HG02759 (cell line): ENCODE results near the gene PPP1R14B.
A peak's percentile ranks its signal among the peaks of the same experiment; 100 is the strongest.

ENCODE experiments used
- ATAC-seq: cut with Tn5 transposase; IDR thresholded peaks from one replicate; pipeline ENCODE4 v1.9.1; 2021; ENCODE audit warnings: mild to moderate bottlenecking, moderate library complexity; ENCODE audit not compliant: unreplicated experiment

Gene PPP1R14B

DNA sequence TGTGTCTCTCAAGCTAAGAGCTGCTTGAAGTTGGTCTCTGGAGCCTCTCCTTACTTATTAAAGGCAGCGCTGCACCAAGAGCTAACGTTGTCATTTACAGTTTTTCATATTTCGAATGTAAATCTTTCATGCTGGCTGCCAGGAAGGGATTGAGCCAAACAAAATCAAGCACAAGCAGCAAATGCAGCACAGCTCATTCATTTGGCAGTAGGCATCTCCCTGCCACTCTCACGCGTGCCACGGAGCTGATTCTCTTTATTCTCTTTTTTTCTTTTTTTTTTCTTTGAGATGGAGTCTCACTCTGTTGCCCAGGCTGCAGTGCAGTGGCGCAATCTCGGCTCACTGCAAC is 13.8 kb downstream of the PPP1R14B start:
- ATAC-seq = no peak

GRCh38 chr11:64232182-64232966 is 14.4 kb downstream of the PPP1R14B start:
- ATAC-seq = no peak

DNA sequence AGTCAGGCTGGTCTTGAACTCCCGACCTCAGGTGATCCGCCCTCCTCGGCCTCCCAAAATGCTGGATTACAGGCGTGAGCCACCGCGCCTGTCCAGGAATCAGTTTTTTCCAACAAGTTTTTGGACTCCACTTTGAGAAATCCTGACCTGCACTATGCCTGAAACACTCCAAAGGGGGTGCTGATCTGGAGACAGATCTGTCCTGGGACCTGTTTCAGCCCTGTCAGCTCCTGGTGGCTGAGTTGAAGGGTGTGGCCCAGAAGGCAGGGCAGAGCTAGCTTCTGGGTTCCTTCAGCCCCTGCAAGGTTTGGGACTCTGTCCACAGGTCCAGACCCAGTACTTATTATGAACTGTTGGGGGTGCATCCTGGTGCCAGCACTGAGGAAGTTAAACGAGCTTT is 15.2 kb downstream of the PPP1R14B start:
- ATAC-seq = no peak

- no peak for ATAC-seq
These were observed 15.8 kb downstream of the PPP1R14B start for GRCh38 chr11:64230985-64231365.

DNA sequence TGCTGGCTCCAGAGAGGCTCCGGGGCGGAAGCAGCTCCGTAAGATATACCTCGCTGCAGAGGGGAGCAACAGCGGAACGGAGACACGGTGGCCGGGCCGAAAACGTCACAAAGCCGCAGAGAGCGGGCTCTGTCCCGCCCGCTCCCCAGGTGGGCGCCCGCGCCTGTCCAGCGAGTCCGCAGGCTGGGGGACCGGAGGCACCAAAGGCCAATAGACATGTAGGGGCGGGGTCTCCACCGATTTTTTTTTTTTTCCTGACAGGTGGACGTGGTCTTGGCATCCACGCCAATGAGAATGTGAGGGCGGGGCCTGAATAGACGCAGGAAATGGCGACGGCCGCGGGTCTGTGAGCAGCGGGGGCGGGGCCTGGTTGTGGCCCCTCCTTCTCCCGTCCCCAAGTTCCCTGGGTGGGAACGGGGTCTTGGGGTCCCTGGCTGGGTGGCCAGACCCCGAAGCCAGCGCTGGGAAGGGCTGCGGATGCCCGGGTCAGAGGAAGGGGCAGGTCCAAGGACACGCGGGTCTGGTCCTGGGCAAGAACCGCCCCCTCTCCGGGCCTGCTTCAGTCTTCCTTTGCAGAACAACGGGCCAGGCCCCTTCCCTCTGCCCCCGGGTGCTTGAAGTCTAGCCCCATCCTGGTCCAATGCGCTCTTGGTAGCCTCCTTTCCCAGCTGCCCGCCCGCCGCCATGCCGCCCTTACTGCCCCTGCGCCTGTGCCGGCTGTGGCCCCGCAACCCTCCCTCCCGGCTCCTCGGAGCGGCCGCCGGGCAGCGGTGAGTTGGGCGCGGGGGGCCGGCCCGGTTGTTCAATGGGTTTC is 16.4 kb downstream of the PPP1R14B start, which contains the start of gene DNAJC4:
DNAJC4 (plus strand) TSS at position 378 of the 814 bp plus-strand sequence; CDS start at position 685, 307 bp downstream.
- ATAC-seq = peak; percentile 43

- no peak for ATAC-seq
These were observed 17.0 kb downstream of the PPP1R14B start for GRCh38 chr11:64229744-64230170.

GRCh38 chr11:64229090-64229743 is 17.5 kb downstream of the PPP1R14B start:
- ATAC-seq = no peak

DNA sequence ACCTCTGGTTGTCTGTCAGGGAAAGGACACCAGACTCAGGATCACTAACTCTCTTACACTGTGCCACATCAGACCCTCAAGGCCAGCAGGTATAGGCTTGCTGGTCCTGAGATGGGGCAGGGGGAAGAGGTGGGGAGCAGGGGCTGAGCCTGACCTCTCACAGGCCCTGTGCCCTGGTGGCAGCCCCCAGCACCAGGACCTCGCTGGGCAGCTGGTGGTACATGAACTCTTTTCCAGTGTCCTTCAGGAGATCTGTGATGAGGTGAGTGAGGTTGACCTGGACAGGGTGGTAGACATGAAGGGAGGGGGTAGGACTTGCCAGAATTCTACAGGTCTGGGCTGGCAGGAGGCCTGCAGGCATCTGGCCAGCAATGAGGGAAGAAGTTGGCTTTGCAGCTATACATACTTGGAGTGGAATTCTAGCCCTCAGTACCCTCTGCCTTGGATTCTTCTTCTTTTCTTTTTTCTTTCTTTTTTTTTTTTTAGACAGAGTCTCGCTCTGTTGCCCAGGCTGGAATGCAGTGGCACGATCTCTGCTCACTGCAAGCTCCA is 19.3 kb downstream of the PPP1R14B start:
- ATAC-seq = no peak

GRCh38 chr11:64226507-64227051 is 20.2 kb downstream of the PPP1R14B start:
- ATAC-seq = peak; percentile 32

- ATAC-seq = peak; percentile 46
These were observed 20.9 kb downstream of the PPP1R14B start, which contains the start of the genes NUDT22 and TRPT1 for GRCh38 chr11:64225608-64226506. Gene NUDT22, plus strand, starts transcription at chr11:64226274. Its CDS starts 379 bp downstream, at chr11:64226653. Gene TRPT1, minus strand, starts transcription at chr11:64226186. Its CDS starts 326 bp downstream, at chr11:64225860.

DNA sequence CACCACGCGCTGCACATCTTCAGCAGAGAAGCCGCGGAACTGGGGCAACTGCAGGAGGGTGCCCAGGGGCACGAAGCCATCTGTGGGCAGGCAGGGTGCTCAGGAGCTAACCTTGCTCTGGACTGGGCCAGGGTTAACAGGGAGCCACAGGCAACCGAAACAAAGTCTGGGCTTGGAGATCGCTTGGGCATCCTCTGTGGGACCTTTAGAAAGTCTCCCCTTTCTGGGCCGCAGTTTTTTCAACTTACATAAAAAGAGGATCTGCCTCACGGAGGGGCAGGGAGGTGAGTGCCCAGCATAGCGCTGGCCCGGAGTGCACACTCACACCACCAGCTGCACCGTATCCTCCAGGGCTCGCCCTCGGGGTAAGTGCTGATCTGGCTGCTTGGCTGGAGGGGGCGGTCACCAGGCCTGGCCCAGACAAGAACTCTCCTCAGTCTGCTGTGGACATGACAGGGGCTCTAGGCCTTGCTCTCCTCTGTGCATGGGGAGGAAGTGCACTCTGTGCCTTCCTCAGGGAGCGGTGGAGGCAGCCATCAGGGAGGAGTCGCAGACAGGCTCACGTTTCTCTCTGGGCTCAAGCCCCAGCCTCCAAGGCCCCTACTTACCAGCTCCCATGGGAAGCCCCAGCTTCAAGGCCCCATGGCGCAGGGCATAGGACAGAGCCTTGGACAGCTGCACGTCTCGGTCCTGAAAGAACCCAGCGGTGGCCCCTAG is 21.7 kb downstream of the PPP1R14B start:
- ATAC-seq = no peak

DNA sequence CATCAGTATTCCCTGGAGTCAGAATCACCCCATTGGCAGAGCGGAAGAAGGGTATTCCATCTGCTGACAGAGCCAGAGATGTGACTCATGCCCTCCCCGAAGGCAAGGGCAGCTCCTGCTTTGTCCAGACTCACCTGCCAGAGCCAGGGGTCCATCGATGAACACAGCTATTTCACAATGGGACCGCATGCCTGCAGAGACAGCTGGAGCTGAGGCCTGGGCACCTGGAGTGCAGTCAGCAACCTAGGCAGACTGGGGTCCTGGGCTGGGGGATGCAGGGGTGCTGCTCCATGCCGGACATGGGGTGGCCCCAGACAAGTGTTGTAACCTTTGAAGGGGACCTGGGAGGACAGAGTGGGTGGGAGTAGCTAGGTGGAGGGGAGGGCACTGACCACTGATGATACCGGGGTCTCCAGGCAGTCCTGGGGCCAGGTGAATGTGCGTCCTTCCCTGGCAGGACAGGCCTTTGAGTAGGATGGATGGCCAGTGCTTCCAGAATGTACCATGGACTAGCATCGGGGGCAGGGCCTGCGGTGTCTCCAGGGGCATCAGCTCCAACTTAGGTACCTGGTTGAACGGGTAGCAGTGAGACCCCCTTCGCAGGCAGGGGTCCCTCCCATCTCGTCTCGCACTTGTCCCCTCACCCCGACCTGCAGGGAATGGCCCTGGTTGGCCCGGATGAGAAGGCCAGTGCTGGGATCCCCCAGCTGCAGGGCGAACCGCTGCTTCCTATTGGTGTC is 22.4 kb downstream of the PPP1R14B start:
- ATAC-seq = no peak

DNA sequence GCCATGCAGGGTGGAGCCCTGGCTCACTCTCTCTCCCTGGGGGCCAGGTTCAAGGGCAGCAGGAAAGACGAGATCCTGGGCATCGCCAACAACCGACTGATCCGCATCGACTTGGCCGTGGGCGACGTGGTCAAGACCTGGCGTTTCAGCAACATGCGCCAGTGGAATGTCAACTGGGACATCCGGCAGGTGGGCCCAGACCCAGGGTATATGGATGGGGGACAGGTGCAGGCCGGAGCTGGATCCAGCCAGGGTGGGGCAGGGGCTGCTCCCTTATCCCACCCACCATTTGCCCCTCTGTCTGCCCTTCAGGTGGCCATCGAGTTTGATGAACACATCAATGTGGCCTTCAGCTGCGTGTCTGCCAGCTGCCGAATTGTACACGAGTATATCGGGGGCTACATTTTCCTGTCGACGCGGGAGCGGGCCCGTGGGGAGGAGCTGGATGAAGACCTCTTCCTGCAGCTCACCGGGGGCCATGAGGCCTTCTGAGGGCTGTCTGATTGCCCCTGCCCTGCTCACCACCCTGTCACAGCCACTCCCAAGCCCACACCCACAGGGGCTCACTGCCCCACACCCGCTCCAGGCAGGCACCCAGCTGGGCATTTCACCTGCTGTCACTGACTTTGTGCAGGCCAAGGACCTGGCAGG is 23.6 kb downstream of the PPP1R14B start:
- no peak for ATAC-seq

- no peak for ATAC-seq
These were observed 24.1 kb downstream of the PPP1R14B start for GRCh38 chr11:64222651-64223000.

DNA sequence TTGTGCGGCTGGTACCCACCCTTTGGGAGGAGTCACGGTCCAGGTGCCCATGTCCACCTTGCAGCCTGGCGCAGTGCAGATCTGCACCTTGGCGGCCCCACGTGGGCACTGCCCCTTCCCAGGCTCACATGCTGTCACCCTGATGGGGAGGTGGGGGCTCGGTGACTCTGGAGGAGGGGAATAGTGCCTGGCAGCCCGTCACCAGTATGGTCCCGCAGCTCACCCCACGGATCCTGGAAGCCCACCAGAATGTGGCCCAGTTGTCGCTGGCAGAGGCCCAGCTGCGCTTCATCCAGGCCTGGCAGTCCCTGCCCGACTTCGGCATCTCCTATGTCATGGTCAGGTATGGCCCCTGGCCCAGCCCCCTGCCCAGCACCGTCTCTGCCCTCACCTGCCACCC is 25.9 kb downstream of the PPP1R14B start:
- no peak for ATAC-seq

DNA sequence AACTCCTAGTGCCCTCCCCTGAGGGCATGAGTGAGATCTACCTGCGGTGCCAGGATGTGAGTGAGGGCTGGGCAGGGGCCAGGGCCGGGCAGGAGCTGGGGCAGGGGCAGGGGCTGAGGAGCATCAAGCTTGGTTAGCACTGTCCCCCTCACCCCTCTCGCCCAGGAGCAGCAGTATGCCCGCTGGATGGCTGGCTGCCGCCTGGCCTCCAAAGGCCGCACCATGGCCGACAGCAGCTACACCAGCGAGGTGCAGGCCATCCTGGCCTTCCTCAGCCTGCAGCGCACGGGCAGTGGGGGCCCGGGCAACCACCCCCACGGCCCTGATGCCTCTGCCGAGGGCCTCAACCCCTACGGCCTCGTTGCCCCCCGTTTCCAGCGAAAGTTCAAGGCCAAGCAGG is 26.5 kb downstream of the PPP1R14B start:
- no peak for ATAC-seq

DNA sequence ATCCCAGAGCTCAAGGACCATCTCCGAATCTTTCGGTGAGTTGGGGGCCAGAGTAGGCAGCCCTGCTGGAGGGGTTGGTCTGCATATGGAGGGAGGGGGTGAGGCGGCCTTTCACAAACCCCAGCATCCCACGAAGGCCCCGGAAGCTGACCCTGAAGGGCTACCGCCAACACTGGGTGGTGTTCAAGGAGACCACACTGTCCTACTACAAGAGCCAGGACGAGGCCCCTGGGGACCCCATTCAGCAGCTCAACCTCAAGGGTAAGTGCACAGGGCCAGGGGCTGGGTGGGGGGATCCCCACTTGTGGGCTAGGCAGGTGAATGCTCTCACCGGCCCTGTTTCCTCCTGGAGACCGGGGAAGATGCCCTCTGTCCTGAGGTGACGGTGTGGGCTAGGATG is 27.0 kb downstream of the PPP1R14B start:
- no peak for ATAC-seq

- no peak for ATAC-seq
These were observed 27.4 kb downstream of the PPP1R14B start for GRCh38 chr11:64219354-64219684.
